KMS-11 (cell line): ENCODE data around the gene CHP2.

Experiments used
- H2AFZ ChIP-seq: fragments of 200-600 bp; sonication (generic); 2 replicates; pipeline ENCODE4 v1.6.1; 2016; ENCODE audit warnings: antibody characterized with exemption, mixed run types, low read depth
- H3K27ac ChIP-seq: fragments of 200-600 bp; sonication (generic); 2 replicates; pipeline ENCODE4 v1.6.1; 2016; ENCODE audit warnings: mild to moderate bottlenecking, mixed run types
- H3K27me3 ChIP-seq: fragments of 200-600 bp; sonication (generic); 2 replicates; pipeline ENCODE4 v1.6.1; 2017; ENCODE audit warnings: mild to moderate bottlenecking, low read depth, mixed run types, moderate library complexity; ENCODE audit not compliant: insufficient read depth
- H3K36me3 ChIP-seq: fragments of 200-600 bp; sonication (generic); 2 replicates; pipeline ENCODE4 v1.6.1; 2017; ENCODE audit warnings: mild to moderate bottlenecking, mixed run types; ENCODE audit not compliant: insufficient read depth
- H3K4me1 ChIP-seq: fragments of 200-600 bp; sonication (generic); 2 replicates; pipeline ENCODE4 v1.6.1; 2016; ENCODE audit warnings: mild to moderate bottlenecking, low read depth, mixed run types; ENCODE audit not compliant: poor library complexity, severe bottlenecking
- H3K4me2 ChIP-seq: fragments of 200-600 bp; sonication (generic); 2 replicates; pipeline ENCODE4 v1.7.0; 2016; ENCODE audit warnings: mild to moderate bottlenecking, mixed run types
- H3K4me3 ChIP-seq: fragments of 200-600 bp; sonication (generic); IDR thresholded peaks from 2 replicates; pipeline ENCODE4 v1.6.1; 2017; ENCODE audit warnings: low read depth, low read length, mixed read lengths; ENCODE audit not compliant: insufficient read depth
- H3K79me2 ChIP-seq: fragments of 200-600 bp; sonication (generic); 2 replicates; pipeline ENCODE4 v1.6.1; 2016; ENCODE audit warnings: low read depth, mixed run types; ENCODE audit not compliant: insufficient read depth
- H3K9ac ChIP-seq: fragments of 200-600 bp; sonication (generic); 2 replicates; pipeline ENCODE4 v1.6.1; 2016; ENCODE audit warnings: mild to moderate bottlenecking, mixed run types
- H4K20me1 ChIP-seq: fragments of 200-600 bp; sonication (generic); 2 replicates; pipeline ENCODE4 v1.6.1; 2016; ENCODE audit warnings: mild to moderate bottlenecking, mixed run types; ENCODE audit not compliant: insufficient read depth
- TF ChIP-seq, protein P1 (sequence below): fragments of 200-600 bp; sonication (generic); conservative IDR thresholded peaks from 2 replicates; pipeline ENCODE4 v1.6.1; 2017; ENCODE audit warnings: low read depth, mild to moderate bottlenecking, antibody characterized with exemption, low read length, moderate library complexity, mixed read lengths

CHP2 gene

DNA sequence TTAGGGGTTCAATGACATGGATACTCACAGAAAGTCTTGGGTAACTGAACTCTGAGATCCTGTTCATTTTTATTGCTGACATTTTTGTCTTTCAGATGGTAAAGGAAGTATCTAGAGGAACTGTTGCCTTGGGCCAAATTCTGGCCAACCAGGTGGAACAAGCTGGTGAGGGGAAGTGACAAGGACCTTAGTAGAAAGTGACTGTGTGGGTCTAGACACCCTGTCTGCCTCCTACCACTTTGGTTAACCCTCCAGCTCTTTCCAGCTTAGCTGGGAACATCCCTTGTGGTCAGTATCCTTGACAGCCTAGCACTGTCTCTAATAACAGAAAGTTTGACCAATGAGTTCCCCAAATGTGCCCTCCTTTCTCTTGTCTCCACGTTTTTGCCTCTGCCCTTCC lies 52.2 kb downstream of the CHP2 start:
- H3K79me2 ChIP-seq = no peaks in the 10 kb centered on the region
- H3K27ac ChIP-seq = no peak overlapping the region
- H4K20me1 ChIP-seq = no peaks in the 10 kb centered on the region
- no peaks in the 10 kb centered on the region for H3K36me3 ChIP-seq
- no peaks in the 10 kb centered on the region; the same call in 1 of the 2 replicates for H3K27me3 ChIP-seq
- H3K4me1 ChIP-seq = peaks cover 4% of the 10 kb centered on the region
- TF ChIP-seq, protein P1, sequence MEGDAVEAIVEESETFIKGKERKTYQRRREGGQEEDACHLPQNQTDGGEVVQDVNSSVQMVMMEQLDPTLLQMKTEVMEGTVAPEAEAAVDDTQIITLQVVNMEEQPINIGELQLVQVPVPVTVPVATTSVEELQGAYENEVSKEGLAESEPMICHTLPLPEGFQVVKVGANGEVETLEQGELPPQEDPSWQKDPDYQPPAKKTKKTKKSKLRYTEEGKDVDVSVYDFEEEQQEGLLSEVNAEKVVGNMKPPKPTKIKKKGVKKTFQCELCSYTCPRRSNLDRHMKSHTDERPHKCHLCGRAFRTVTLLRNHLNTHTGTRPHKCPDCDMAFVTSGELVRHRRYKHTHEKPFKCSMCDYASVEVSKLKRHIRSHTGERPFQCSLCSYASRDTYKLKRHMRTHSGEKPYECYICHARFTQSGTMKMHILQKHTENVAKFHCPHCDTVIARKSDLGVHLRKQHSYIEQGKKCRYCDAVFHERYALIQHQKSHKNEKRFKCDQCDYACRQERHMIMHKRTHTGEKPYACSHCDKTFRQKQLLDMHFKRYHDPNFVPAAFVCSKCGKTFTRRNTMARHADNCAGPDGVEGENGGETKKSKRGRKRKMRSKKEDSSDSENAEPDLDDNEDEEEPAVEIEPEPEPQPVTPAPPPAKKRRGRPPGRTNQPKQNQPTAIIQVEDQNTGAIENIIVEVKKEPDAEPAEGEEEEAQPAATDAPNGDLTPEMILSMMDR = no peak
- no peak overlapping the region for H2AFZ ChIP-seq
- no peak overlapping the region for H3K4me3 ChIP-seq
- no peak overlapping the region for H3K9ac ChIP-seq
- H3K4me2 ChIP-seq = no peak overlapping the region
